RPMI8226 (cell line): ENCODE results near the gene HSF4.
A peak's percentile ranks its signal among the peaks of the same experiment; 100 is the strongest.
"Not testable (repeated sequence)": the region's sequence is repeated elsewhere in the genome, so short reads cannot be mapped to it uniquely, and the experiment has no call there.

Source experiments
- DNase-seq: peaks from one replicate; pipeline ENCODE4 v3.0.0-alpha.2; 2015

The HSF4 gene, protein sequence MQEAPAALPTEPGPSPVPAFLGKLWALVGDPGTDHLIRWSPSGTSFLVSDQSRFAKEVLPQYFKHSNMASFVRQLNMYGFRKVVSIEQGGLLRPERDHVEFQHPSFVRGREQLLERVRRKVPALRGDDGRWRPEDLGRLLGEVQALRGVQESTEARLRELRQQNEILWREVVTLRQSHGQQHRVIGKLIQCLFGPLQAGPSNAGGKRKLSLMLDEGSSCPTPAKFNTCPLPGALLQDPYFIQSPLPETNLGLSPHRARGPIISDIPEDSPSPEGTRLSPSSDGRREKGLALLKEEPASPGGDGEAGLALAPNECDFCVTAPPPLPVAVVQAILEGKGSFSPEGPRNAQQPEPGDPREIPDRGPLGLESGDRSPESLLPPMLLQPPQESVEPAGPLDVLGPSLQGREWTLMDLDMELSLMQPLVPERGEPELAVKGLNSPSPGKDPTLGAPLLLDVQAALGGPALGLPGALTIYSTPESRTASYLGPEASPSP

DNA sequence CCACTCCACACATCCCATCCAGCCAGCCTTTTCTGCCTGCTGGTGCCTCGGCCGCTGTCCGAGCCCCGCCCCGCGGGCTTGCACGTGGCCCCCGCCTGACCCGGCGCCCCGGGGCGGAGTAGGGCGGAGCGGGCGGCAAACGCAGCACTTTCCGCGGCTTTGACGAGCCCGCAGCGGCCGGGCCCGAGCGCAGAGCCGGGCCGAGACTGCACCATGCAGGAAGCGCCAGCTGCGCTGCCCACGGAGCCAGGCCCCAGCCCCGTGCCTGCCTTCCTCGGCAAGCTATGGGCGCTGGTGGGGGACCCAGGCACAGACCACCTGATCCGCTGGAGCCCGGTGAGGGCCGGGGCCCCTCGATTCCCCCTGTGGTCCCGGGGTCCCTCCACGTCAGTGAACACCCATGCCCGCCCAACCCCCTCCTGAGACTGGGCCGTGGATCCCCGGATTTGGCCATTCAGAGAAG is at the start of gene HSF4:
Gene HSF4 (plus strand): TSS at position 147 of the 463 bp plus-strand sequence. CDS start 67 bp downstream, at position 214.
- DNase-seq: peak; percentile 93

- no peak for DNase-seq
Measured at GRCh38 chr16:67114793-67115192, 49.8 kb upstream of the HSF4 start.

DNA sequence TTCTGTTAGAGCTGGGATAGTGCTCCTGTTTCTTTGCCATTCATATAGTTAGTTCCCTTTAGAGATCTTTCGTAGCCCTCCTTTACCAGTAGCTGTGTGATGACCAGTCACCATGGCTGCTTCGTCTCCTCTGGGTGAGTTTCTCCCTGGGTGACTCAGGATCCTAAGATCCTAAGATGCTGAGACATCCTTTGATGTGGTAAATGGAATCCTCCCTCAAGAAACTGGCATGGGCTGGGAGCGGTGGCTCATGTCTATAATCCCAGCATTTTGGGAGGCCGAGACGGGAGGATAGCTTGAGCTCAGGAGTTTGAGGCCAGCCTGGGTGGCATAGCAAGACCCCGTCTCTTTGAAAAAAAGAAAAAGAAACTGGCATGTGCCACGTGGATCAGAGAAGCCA is 48.9 kb upstream of the HSF4 start:
- no peak for DNase-seq

DNA sequence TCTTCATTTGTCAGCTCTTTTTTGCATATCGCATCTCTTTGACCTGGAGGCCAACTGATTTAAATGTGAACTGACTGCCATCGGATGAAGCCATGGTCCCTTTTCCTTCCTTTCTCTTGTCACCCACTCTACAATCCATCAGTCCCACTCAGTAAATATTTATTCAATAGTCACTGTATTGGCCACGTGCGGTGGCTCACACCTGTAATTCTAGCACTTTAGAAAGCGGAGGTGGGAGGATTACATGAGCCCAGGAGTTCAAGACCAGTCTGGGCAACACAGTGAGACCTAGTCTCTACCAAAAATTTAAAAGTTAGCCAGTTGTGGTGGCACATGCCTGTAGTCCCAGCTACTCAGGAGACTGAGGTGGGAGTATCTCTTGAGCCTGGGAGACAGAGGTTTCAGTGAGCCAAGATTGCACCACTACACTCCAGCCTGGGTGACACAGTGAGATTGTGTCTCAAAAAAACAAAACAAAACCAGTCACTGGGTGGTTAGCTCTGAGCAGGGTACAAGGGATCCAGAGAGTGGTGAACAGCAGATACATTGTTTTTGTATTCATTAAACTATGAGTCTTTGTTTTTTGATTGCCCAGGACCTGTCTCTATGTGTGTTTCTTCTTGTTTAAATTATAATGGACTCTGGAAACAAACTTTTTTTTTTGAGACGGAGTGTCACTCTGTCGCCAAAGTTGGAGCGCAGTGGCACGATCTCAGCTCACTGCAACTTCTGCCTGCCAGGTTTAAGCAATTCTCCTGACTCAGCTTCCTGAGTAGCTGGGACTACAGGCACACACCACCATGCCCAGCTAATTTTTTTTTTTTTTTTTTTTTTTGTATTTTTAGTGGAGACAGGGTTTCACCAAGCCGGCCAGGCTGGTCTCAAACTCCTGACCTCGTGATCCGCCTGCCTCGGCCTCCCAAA is 47.9 kb upstream of the HSF4 start:
- no peak for DNase-seq

DNA sequence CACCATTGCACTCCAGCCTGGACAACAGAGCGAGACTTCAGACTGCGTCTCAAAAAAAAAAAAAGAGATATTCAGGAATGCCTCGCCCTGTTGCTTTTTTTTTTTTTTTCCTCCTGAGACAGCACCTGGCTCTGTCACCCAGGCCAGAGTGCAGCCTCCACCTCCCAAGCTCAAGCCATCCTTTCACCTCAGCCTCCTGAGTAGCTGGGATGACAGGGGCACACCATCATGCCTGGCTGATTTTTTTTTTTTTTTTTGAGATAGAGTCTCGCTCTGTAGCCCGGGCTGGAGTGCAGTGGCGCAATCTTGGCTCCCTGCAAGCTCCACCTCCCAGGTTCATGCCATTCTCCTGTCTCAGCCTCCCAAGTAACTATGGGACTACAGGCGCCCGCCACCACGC is 46.8 kb upstream of the HSF4 start:
- DNase-seq: no peak

- DNase-seq: no peak
Measured at GRCh38 chr16:67120025-67120424, 44.5 kb upstream of the HSF4 start.

GRCh38 chr16:67122799-67123198 is 41.7 kb upstream of the HSF4 start:
- not testable (repeated sequence) for DNase-seq

GRCh38 chr16:67128417-67128816 is 36.1 kb upstream of the HSF4 start:
- DNase-seq: no peak

DNA sequence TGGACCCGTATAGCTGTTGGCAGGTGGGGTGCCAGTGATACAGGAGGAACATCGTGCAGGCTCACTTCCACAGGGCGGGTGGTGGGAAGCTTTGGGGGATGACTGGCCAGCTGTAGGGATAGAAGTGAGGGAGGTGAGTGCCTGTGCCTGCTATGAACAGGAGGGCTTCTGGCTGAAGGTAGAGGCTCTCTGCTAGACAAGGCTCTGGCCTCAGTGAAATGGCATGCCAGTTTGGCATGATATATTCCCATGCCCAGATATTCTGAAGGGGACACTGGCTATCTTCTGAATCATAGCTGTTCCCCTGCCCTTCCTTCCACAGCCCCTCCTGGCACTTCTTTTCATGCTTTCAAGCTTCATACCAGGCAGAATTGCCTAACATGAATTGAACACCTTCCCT is 35.7 kb upstream of the HSF4 start:
- DNase-seq: no peak

GRCh38 chr16:67129422-67129821 is 35.1 kb upstream of the HSF4 start:
- DNase-seq: no peak

GRCh38 chr16:67137605-67138004 is 26.9 kb upstream of the HSF4 start:
- no peak for DNase-seq

DNA sequence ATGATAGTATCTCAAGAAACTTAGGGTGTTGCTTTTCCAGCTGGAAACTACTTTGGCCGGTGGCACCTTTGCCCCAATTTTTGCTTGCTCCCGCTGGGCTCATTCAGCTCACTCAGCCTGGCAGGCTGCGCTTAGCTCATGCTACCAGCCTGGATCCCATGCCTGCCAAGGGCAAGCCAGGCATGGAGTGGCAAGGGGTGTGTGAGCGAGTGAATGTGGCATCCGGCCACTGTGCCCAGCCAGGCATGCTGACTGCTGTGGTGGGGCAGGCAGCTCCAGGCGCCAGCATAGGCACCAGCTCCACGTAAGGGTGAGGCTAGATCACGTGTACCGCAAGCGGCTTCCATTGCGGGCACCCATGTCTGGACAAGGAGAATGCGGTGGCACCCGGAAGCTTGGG is 23.2 kb upstream of the HSF4 start:
- no peak for DNase-seq

DNA sequence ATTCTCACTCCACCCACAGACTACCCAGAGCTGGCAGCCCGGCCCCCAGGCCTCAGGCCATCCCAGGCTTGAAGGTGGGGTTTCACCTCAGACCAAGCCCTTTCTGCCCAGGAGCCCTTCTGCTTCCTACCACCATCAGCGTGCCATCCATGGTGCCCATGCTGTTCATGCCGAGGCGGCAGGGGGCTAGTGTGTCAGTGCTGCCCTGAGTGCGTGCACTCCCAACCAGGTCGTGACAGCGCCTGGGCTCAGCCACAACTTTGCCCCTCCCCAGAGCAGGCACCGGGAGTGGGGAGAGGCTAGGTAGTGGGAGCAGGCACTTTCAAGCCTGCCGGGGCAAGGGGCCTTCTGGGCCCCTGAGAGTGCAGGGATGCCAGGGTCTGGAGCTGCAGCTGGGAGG is 22.2 kb upstream of the HSF4 start:
- DNase-seq: no peak

- no peak for DNase-seq
Measured at GRCh38 chr16:67144943-67145342, 19.6 kb upstream of the HSF4 start.

DNA sequence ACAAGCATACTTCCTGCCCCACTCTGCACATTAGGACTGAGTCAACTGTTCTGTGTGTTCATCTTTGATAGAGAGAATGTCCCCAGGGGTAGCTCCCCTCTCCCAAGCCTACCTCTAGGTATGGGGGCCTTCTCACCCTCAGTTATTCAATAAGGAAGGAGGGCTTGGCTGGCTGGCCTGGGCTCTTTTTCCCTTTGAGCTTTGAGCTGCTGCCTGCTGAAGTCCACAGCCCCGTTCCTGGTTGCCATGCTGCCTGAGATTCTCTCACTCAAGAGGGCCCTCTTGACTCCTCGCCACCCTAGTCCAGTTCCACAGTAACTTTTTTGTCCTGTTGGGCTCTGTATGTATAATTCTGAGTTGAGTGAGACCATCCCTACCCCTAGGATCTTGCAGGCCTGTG is 18.8 kb upstream of the HSF4 start:
- DNase-seq: no peak

GRCh38 chr16:67146523-67147357 is 17.8 kb upstream of the HSF4 start:
- DNase-seq: no peak

DNA sequence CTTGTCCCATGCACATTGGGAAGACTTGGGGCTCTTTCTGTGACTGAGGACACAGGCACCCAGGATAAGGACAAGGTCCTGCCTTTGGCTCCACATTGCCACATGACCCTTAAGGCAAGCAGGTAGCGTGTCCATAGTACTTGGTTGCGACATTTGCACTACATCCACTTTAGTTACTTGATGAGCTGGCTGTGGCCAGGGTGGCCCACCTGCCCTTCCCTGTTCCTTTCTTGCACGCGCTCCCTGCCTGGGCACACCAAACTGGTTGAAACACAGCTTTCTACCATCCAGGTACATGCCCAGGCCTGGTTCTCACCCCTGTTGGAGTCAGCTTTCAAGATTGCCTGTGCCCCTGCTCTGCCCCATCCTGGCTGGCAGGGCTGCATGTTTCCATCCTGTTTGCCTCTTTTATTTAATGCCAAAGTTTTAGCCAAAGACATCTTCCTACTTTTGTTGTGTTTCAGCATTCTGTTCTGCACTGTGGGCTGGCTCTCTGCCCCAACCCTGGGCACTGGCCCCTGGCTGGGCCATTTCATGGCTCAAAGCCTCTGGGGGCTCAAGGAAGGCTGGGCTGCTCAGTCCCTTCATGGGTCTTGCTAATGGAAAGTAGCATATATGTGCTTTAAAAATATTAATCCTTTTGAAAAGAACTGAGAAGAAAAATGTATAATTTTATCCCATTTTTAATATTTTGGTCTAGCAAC is 17.0 kb upstream of the HSF4 start:
- no peak for DNase-seq

DNA sequence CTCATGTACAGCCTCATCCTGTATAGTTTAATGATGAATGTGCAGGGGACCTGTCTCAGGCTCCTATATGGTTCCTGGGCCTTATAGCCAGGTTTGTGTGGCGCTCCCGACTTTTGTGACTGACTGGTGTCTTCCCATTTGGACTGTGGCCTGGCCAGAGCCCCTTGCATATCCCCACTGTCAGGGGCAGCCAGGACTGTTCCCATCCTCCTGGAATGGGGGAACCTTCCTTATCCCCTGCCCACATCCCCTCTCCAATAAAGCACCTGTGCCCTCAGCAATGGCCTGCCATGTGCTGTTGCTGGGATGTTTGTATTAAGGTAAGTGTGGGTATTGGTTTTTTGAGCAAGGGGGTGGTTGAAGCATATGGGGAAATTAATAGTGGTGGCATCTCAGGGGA is 16.3 kb upstream of the HSF4 start:
- no peak for DNase-seq

DNA sequence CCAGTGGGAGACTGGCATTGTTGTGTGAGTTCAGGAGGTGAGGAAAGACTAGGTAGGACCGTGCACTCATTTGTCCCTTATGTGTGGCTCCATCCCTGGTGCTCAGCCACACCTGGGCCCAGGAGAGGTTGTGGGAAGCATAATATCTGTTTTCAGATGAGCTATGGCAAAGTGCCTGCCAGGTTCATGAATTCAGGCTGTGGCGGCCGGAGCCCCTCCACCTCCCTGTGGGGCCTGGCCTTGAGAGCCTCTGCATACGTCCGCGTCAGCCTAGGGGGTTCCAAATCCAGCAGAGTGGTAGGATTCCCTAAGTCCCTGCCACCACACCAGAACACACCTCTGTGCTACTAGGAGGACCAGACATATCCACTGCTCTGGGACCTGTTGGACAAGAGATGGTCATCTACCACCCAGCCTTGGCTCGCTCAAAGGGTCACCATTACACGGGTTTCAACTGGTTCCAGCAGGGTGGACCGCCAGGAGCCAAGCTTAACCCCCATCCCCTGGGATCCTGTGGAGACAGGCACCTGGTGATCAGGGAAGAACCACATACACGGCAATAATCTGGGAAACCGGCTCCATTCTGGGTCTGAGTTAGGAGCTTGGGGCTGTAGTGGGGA is 15.8 kb upstream of the HSF4 start:
- DNase-seq: no peak

DNA sequence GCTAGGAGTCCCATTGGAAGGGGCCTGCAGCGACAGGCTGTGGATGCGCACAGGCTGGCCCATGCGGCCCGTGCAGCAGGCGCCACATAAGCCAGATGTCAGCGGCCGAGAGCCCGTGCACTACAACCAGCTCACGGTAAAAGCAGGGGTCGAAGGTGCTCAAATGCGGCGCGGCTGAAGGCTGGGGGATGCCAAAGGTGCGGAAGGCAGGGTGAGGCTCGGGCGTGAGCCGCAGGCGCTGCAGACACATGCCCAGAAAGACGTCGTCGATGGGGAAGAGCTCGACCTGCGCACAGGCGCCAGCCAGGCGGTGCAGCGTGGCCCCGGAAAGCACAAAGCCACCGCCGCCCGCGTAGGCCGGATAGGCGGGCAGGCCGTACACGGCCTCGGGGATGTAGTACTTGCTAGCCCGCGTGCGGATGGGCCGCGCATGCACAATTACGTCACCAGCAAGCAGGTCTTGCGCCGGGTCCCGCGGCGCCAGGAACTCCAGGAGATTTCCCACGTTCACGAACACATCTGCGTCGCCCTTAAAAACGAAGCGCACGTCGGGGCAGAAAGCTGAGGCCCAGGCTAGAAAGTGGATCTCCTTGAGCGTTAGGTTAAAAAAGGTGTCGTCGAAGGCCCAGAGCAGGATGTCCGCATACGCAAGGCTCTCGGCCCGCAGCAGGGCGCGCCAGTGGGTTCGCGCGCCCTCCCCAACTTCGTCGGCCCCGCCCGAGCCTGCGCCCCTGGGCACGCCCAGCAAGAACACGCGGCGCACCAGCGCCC is 15.1 kb upstream of the HSF4 start:
- no peak for DNase-seq
